ENCODE measurements around the gene MYRF. TPM values are rescaled to one million over a fixed set of nuclear protein-coding genes. Genes with fewer than 3 reads are reported as not detected.

MYRF gene
- polyA plus RNA-seq (2013, experiment 1 of 2), result 5.7 TPM
- polyA plus RNA-seq (2013, experiment 2 of 2), result 6.0 TPM

- no peaks in the 10 kb centered on the region for H3K79me1 ChIP-seq (ENCODE audit: low read depth, low read length)
- H3K23ac ChIP-seq (ENCODE audit: low read depth, low read length, poor library complexity), result peak within 1 kb of the TSS; percentile 71
- peak within 1 kb of the TSS; percentile 83 for H3K4me2 ChIP-seq (ENCODE audit: insufficient read depth, low read length, poor library complexity, severe bottlenecking)
- H2BK5ac ChIP-seq (ENCODE audit: low read length), result peak within 1 kb of the TSS; percentile 49
- H3K36me3 ChIP-seq (replicated peaks in 1 of 2; ENCODE audit: control insufficient read depth in 2 of 2, insufficient read depth in 2 of 2, low read length in 2 of 2), result no peaks in the 10 kb centered on the region
- peak within 1 kb of the TSS; percentile 72 for H3K9ac ChIP-seq (ENCODE audit: low read depth, low read length, poor library complexity)
- H4K91ac ChIP-seq (ENCODE audit: low read depth, low read length, poor library complexity), result no peak within 1 kb of the TSS
- H2BK15ac ChIP-seq (ENCODE audit: low read length), result peak within 1 kb of the TSS; percentile 86
- H3K4me3 ChIP-seq (ENCODE audit: low read length in 2 of 2), result peak within 1 kb of the TSS; percentile 55 to 84
- H2AK5ac ChIP-seq (ENCODE audit: low read depth, low read length), result peak within 1 kb of the TSS; percentile 95
- H3K9me3 ChIP-seq (replicated peaks in 1 of 2; ENCODE audit: control insufficient read depth in 2 of 2, insufficient read depth in 1 of 2, low read depth in 1 of 2, low read length in 2 of 2), result no peaks in the 10 kb centered on the region
- no peak within 1 kb of the TSS for H4K8ac ChIP-seq (ENCODE audit: low read depth, low read length)
- no CpG with 5 or more reads among the region's 93 CpGs for WGBS, 2 donors (ENCODE audit: extremely low coverage in 2 of 2, insufficient read length in 2 of 2, insufficient replicate concordance in 1 of 2)
- peak within 1 kb of the TSS; percentile 37 for H2BK120ac ChIP-seq (ENCODE audit: low read depth, low read length)
- H3K27ac ChIP-seq (replicated peaks; ENCODE audit: low read length), result no peak within 1 kb of the TSS
- H3K14ac ChIP-seq (ENCODE audit: low read length), result peak within 1 kb of the TSS; percentile 32
- H3K27me3 ChIP-seq (ENCODE audit: control insufficient read depth in 3 of 3, insufficient read depth in 3 of 3, low read depth in 1 of 3, low read length in 3 of 3), result peaks cover 0 to 22% (median 0%) of the 10 kb centered on the region in 3 experiments
- H3K18ac ChIP-seq (ENCODE audit: low read length), result peak within 1 kb of the TSS; percentile 95
- peak within 1 kb of the TSS; percentile 90 for H2AFZ ChIP-seq (ENCODE audit: low read length)
- peak within 1 kb of the TSS; percentile 66 for H3K4ac ChIP-seq (ENCODE audit: low read length)
- DNase-seq (ENCODE audit: low spot score), result peak; percentile 51
- peaks cover 26 to 55% of the 10 kb centered on the region in 2 donors for H3K4me1 ChIP-seq (ENCODE audit: control insufficient read depth in 2 of 2, insufficient read depth in 1 of 2, low read depth in 1 of 2, low read length in 2 of 2)
- peak within 1 kb of the TSS; percentile 95 for H2BK12ac ChIP-seq (ENCODE audit: low read length)
Measured at GRCh38 chr11:61752117-61752924, at the start of gene MYRF. Gene MYRF, plus strand, starts transcription at chr11:61752636. Its CDS starts 109 bp downstream, at chr11:61752745.

GRCh38 chr11:61702701-61703312, 49.6 kb upstream of the MYRF start:
- H2BK15ac ChIP-seq (ENCODE audit: low read length), result no peak overlapping the region
- no CpG with 5 or more reads among the region's 11 CpGs for WGBS, 2 donors (ENCODE audit: extremely low coverage in 2 of 2, insufficient read length in 2 of 2, insufficient replicate concordance in 1 of 2)
- H2BK12ac ChIP-seq (ENCODE audit: low read length), result no peak overlapping the region
- no peak overlapping the region for H2AK5ac ChIP-seq (ENCODE audit: low read depth, low read length)
- peak overlapping the region; percentile 5 for H3K18ac ChIP-seq (ENCODE audit: low read length)
- H3K79me1 ChIP-seq (ENCODE audit: low read depth, low read length), result no peaks in the 10 kb centered on the region
- no peak overlapping the region for H3K27ac ChIP-seq (replicated peaks; ENCODE audit: low read length)
- H3K4ac ChIP-seq (ENCODE audit: low read length), result no peak overlapping the region
- H3K9ac ChIP-seq (ENCODE audit: low read depth, low read length, poor library complexity), result no peak overlapping the region
- no peaks in the 10 kb centered on the region for H3K9me3 ChIP-seq (replicated peaks in 1 of 2; ENCODE audit: control insufficient read depth in 2 of 2, insufficient read depth in 1 of 2, low read depth in 1 of 2, low read length in 2 of 2)
- no peak for DNase-seq (ENCODE audit: low spot score)
- H3K14ac ChIP-seq (ENCODE audit: low read length), result no peak overlapping the region
- no peak overlapping the region for H2AFZ ChIP-seq (ENCODE audit: low read length)
- no peak overlapping the region for H4K91ac ChIP-seq (ENCODE audit: low read depth, low read length, poor library complexity)
- no peak overlapping the region for H2BK120ac ChIP-seq (ENCODE audit: low read depth, low read length)
- peak overlapping the region in 1 of 2 donors; percentile 42 for H3K4me3 ChIP-seq (ENCODE audit: low read length in 2 of 2)
- H3K4me2 ChIP-seq (ENCODE audit: insufficient read depth, low read length, poor library complexity, severe bottlenecking), result no peak overlapping the region
- no peak overlapping the region for H2BK5ac ChIP-seq (ENCODE audit: low read length)
- no peaks in the 10 kb centered on the region for H3K27me3 ChIP-seq (ENCODE audit: control insufficient read depth in 3 of 3, insufficient read depth in 3 of 3, low read depth in 1 of 3, low read length in 3 of 3)
- H3K36me3 ChIP-seq (replicated peaks in 1 of 2; ENCODE audit: control insufficient read depth in 2 of 2, insufficient read depth in 2 of 2, low read length in 2 of 2), result no peaks in the 10 kb centered on the region
- no peak overlapping the region for H3K23ac ChIP-seq (ENCODE audit: low read depth, low read length, poor library complexity)
- no peak overlapping the region for H4K8ac ChIP-seq (ENCODE audit: low read depth, low read length)
- H3K4me1 ChIP-seq (ENCODE audit: control insufficient read depth in 2 of 2, insufficient read depth in 1 of 2, low read depth in 1 of 2, low read length in 2 of 2), result peaks cover 2 to 7% of the 10 kb centered on the region in 2 donors

- peak overlapping the region; percentile 41 for H3K18ac ChIP-seq (ENCODE audit: low read length)
- H2BK120ac ChIP-seq (ENCODE audit: low read depth, low read length), result no peak overlapping the region
- no peak overlapping the region for H3K9ac ChIP-seq (ENCODE audit: low read depth, low read length, poor library complexity)
- no peak overlapping the region for H3K14ac ChIP-seq (ENCODE audit: low read length)
- no peak overlapping the region for H2AK5ac ChIP-seq (ENCODE audit: low read depth, low read length)
- peak overlapping the region; percentile 46 for H2BK15ac ChIP-seq (ENCODE audit: low read length)
- H3K4ac ChIP-seq (ENCODE audit: low read length), result no peak overlapping the region
- no peaks in the 10 kb centered on the region for H3K79me1 ChIP-seq (ENCODE audit: low read depth, low read length)
- no peaks in the 10 kb centered on the region for H3K27me3 ChIP-seq (ENCODE audit: control insufficient read depth in 3 of 3, insufficient read depth in 3 of 3, low read depth in 1 of 3, low read length in 3 of 3)
- no peak overlapping the region for H4K8ac ChIP-seq (ENCODE audit: low read depth, low read length)
- no peak overlapping the region for H3K4me3 ChIP-seq (ENCODE audit: low read length in 2 of 2)
- H4K91ac ChIP-seq (ENCODE audit: low read depth, low read length, poor library complexity), result no peak overlapping the region
- H3K36me3 ChIP-seq (replicated peaks in 1 of 2; ENCODE audit: control insufficient read depth in 2 of 2, insufficient read depth in 2 of 2, low read length in 2 of 2), result no peaks in the 10 kb centered on the region
- no peak overlapping the region for H2BK12ac ChIP-seq (ENCODE audit: low read length)
- H3K23ac ChIP-seq (ENCODE audit: low read depth, low read length, poor library complexity), result no peak overlapping the region
- H3K27ac ChIP-seq (replicated peaks; ENCODE audit: low read length), result no peak overlapping the region
- no peak overlapping the region for H2BK5ac ChIP-seq (ENCODE audit: low read length)
- no CpG with 5 or more reads among the region's 15 CpGs for WGBS, 2 donors (ENCODE audit: extremely low coverage in 2 of 2, insufficient read length in 2 of 2, insufficient replicate concordance in 1 of 2)
- no peak overlapping the region for H3K4me2 ChIP-seq (ENCODE audit: insufficient read depth, low read length, poor library complexity, severe bottlenecking)
- peaks cover 2 to 7% of the 10 kb centered on the region in 2 donors for H3K4me1 ChIP-seq (ENCODE audit: control insufficient read depth in 2 of 2, insufficient read depth in 1 of 2, low read depth in 1 of 2, low read length in 2 of 2)
- no peak for DNase-seq (ENCODE audit: low spot score)
- H3K9me3 ChIP-seq (replicated peaks in 1 of 2; ENCODE audit: control insufficient read depth in 2 of 2, insufficient read depth in 1 of 2, low read depth in 1 of 2, low read length in 2 of 2), result no peaks in the 10 kb centered on the region
- H2AFZ ChIP-seq (ENCODE audit: low read length), result no peak overlapping the region
Measured at GRCh38 chr11:61704838-61705237, 47.6 kb upstream of the MYRF start.

Data from neuronal stem cell (in vitro differentiated cells).